GM18502 (cell line): Measurements from ENCODE around the gene UPF1.

ENCODE experiments used
- ATAC-seq: cut with Tn5 transposase; IDR thresholded peaks from one replicate; pipeline ENCODE4 v1.9.1; 2021; ENCODE audit warnings: mild to moderate bottlenecking; ENCODE audit not compliant: unreplicated experiment, poor library complexity

The UPF1 gene

DNA sequence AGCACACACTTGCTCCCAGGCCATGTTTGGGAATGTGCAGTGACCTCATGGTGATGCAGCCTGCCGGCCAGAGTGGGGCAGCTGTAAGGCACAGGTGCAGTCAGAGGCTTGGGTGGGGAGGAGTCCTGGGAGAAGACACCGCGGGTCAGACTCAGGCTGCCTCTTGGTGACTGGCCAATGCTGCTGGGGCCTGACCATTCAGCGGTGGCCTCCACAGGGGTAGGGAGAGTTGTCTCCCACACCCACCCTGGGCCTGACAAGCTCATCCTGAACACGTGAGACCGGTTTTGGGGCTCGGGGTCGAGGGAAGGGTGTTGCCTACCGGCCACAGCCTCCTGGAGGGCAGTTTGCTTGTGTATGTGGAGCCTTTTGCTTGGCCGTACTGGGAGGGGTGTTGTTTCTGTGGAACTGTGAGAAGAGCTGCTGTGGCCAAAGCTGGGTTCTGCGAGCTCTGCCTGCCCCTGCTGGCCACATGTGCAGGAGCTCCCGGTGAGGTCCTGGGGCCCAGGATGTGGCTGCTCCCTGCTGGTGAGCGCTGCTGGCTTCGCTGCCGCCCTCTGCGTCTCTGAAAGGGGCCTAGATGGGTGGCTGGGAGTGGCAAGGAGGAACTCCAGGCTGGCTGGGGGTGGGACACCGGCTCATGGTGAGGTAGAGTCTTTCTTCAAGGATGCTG is 22.1 kb downstream of the UPF1 start:
- no peak for ATAC-seq

DNA sequence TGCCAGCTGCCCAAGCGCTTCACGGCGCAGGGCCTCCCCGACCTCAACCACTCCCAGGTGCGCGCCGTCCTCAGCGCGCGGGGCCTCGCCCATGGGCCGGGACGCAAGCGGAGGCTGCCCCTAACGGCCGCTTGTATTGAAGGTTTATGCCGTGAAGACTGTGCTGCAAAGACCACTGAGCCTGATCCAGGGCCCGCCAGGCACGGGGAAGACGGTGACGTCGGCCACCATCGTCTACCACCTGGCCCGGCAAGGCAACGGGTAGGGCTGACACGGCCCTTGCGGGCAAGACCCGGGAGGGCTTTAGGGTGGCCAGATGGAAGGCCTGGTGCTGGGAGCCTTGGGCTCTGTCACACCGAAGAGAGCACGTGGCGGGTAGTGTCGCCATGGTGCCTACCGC is 23.2 kb downstream of the UPF1 start:
- ATAC-seq: no peak

GRCh38 chr19:18855647-18856384 is 24.1 kb downstream of the UPF1 start:
- ATAC-seq: no peak

DNA sequence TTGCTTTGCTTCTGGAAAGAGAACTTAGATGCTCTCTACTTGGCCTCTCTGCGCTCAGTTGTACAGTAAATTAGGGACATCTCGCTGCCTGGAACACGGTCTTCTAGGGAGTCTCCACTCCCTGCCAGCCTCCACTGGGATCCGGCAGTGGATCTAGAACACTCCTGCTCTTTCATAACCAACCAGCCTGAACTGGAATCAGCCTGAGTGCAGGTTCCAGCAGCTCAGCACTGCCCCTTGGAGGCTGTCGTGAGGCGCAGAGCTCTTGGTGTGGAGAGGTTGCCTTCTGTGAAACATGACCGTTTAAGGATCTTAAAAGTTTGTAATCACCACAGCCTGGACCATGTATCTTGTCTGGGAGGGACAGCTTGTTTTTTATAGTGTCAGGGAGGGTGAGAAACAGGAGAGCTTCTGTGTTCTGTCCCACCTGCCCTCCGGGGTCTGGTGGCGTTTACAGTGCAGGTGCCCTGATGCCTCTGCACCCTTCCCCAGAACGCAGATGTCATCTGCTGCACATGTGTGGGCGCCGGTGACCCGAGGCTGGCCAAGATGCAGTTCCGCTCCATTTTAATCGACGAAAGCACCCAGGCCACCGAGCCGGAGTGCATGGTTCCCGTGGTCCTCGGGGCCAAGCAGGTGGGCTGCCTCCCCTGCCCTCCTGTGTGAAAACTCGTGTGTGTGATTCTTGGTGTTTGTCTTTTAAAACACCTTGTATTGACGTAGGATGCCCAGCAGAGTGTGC is 24.8 kb downstream of the UPF1 start:
- ATAC-seq: no peak

DNA sequence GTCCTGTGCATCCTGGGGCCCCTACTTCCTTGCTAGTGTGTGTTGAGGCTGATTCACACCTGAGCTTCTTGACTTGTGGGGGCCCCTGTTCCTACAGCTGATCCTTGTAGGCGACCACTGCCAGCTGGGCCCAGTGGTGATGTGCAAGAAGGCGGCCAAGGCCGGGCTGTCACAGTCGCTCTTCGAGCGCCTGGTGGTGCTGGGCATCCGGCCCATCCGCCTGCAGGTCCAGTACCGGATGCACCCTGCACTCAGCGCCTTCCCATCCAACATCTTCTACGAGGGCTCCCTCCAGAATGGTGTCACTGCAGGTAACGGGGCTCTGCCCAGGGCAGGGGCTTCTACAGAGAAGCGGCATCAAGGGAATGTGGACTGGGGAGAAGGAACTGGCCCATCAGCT is 25.5 kb downstream of the UPF1 start:
- no peak for ATAC-seq

- ATAC-seq: no peak
Observed at GRCh38 chr19:18858906-18859646, 27.3 kb downstream of the UPF1 start.

- no peak for ATAC-seq
Observed at GRCh38 chr19:18859676-18860301, 28.0 kb downstream of the UPF1 start.

DNA sequence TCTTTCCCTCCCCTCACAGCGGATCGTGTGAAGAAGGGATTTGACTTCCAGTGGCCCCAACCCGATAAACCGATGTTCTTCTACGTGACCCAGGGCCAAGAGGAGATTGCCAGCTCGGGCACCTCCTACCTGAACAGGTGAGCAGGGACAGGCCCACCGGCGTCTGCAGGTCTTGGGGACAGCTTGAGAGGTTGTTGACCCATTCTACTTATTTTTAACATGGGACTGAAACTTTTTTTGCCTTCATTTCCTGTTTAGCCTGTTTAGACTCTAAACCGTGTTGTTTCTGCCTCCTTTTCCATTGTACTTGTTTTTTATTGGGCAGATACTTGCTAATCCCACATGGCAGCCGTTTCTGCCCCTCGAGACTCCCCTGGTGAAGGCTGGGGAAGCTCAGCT is 28.5 kb downstream of the UPF1 start:
- no peak for ATAC-seq

- ATAC-seq: no peak
Observed at GRCh38 chr19:18860725-18861124, 29.0 kb downstream of the UPF1 start.

DNA sequence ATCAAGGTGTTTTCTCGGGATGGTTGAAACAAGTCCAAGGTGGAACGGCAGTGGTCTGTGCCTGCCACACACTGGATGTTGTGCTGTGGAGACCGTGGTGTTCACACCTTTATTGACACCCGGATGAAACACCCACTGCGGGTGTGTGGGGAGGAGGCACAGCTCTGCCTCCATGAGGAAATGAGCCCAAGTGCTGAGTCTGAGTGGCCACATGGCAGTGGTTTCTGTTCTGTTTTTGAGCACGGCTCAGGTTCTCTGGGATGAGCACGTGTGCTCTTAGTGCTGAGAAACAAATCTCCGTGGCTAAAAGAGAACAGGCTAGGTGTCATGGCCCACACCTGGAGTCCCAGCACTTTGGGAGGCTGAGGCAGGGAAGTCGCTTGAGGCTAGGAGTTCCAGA is 29.5 kb downstream of the UPF1 start:
- ATAC-seq: no peak

DNA sequence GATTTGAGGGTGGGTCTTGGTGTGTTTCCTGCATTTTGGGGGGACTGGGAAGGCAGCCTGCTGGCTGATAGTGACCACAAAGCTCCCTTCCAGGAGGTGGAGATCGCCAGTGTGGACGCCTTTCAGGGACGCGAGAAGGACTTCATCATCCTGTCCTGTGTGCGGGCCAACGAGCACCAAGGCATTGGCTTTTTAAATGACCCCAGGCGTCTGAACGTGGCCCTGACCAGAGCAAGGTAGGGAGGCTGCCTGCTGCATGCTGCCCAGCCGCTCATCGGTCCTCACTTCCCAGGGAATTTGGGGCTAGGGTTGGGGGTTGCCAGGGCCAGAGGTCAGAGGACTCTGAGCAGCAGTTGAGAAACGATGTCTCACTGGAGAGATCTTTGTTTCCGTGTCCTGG is 30.2 kb downstream of the UPF1 start:
- no peak for ATAC-seq

DNA sequence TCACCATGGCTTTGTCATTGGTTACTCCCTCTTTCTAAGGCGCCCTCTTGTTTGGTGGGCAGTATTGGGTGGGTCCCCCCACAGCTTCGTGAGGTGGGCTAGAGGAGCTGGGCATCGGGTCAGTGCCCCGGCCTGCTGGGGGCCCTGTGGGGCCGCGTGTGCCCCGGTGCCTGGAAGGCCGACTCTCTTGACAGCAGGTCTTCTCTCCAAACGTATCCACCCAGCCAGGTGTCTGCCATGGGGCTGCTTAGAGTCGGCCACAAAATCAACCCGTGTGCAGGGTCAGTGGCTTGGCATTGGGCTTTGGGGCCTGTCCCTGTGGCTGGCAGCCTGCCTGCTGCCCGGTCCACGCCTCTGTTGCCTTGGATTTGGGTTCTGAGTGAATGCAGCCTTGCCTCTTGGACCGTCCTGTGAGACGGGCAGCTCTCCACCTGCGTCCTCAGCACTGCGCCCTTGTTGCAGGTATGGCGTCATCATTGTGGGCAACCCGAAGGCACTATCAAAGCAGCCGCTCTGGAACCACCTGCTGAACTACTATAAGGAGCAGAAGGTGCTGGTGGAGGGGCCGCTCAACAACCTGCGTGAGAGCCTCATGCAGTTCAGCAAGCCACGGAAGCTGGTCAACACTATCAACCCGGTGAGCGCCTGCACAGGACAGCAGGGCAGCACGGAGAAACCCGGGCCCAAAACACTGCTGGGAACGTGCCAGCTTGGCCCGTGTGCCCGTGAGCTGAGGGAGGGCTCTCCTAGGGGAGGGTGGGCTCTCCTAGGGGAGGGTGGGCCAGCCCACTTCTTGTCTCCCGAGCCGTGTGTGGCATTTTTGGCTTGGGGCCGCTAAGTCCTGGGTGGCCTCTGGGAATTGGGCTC is 31.4 kb downstream of the UPF1 start:
- ATAC-seq: no peak

DNA sequence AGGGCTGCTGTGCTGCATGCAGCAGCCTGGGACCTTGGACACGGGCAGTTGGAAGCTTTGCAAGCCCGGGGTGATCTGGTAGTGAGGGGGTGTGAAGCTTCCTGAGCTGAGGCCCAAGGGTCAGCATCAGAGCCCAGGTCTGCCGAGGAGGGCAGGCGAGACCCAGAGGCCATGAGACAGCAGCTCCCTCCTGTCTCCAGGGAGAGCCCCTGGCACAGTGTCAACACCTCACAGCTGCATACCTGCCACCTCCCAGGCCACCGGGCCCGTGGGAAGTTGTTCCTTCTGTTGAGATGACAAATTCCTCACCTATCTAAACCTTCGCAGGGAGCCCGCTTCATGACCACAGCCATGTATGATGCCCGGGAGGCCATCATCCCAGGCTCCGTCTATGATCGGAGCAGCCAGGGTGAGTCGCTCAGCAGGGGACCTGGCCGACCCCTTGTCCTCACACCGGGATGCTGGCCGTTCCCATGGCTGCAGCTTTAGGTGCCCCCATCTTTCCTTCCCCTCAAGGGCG is 32.1 kb downstream of the UPF1 start:
- no peak for ATAC-seq

GRCh38 chr19:18865106-18865972 is 33.6 kb downstream of the UPF1 start:
- ATAC-seq: no peak

GRCh38 chr19:18865973-18866799 is 34.4 kb downstream of the UPF1 start:
- peak; percentile 53 for ATAC-seq

- no peak for ATAC-seq
Observed at GRCh38 chr19:18866800-18867123, 35.0 kb downstream of the UPF1 start.

- ATAC-seq: no peak
Observed at GRCh38 chr19:18867199-18867598, 35.4 kb downstream of the UPF1 start.

- ATAC-seq: no peak
Observed at GRCh38 chr19:18867751-18868150, 36.0 kb downstream of the UPF1 start.
